22Rv1 (cell line): ENCODE results near the gene ITPR1.

Experiments
- ZFX ChIP-seq: fragments of 450-650 bp; IDR thresholded peaks from 2 replicates; pipeline ENCODE4 v1.6.1; 2017; ENCODE audit warnings: antibody characterized with exemption, borderline replicate concordance
- TF ChIP-seq, protein P1 (sequence below): fragments of 450-650 bp; IDR thresholded peaks from 2 replicates; pipeline ENCODE4 v1.5.1; 2017; ENCODE audit warnings: mild to moderate bottlenecking

DNA sequence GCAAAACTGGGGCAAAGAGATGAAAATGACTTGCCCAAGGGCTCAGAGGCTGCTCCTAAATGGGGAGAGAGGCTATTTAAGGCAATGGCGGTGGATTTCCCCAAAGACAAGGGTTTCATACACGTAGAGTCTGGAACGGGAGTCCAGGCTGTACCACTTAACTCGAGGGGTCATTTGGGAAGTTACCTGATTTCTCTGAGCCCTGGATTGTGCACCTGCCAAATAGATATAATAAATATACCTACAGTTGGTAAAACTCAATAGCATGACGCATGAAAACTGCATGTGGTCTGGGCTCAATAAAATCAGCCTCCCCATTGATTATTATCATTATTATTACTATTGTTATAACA is 1.3 kb upstream of the ITPR1 start:
- TF ChIP-seq, protein P1, sequence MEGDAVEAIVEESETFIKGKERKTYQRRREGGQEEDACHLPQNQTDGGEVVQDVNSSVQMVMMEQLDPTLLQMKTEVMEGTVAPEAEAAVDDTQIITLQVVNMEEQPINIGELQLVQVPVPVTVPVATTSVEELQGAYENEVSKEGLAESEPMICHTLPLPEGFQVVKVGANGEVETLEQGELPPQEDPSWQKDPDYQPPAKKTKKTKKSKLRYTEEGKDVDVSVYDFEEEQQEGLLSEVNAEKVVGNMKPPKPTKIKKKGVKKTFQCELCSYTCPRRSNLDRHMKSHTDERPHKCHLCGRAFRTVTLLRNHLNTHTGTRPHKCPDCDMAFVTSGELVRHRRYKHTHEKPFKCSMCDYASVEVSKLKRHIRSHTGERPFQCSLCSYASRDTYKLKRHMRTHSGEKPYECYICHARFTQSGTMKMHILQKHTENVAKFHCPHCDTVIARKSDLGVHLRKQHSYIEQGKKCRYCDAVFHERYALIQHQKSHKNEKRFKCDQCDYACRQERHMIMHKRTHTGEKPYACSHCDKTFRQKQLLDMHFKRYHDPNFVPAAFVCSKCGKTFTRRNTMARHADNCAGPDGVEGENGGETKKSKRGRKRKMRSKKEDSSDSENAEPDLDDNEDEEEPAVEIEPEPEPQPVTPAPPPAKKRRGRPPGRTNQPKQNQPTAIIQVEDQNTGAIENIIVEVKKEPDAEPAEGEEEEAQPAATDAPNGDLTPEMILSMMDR, result no peak
- TF ChIP-seq ZFX, result no peak
